ENCODE measurements around the gene CLEC4C.

Gene CLEC4C

DNA sequence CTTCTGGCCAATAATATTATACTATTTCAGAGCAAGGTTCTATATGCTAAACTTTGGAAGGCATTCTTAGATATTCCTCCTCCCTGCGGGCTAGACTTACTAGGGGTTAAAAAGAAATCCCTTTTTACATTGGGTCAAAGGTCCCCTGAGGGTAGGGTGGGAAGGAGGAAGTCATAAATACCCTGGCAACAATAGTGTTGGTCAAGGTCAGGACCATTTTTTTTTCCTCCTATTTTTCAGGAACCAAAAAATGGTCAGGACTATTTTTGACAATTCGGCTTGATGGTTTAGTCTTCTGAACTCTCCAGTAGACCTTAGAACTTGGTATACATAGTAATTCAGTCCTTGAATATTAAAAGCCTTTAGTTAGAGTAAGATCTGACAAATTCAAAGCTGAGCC, 37.5 kb upstream of the CLEC4C start:
- TF ChIP-seq TAF1 (IDR thresholded peaks at IDR 0.05; ENCODE audit: borderline replicate concordance, insufficient read depth, low read length) (no peak), SIN3A (IDR thresholded peaks at IDR 0.05; ENCODE audit: borderline replicate concordance, insufficient read depth, low read length) (no peak), FOXP2 (optimal IDR thresholded peaks at IDR 0.05; ENCODE audit: borderline replicate concordance, extremely low read depth, extremely low read length, insufficient read depth) (no peak), POLR2AphosphoS5 (IDR thresholded peaks at IDR 0.05; ENCODE audit: low read depth, low read length) (no peak)
- TF ChIP-seq, protein P1, sequence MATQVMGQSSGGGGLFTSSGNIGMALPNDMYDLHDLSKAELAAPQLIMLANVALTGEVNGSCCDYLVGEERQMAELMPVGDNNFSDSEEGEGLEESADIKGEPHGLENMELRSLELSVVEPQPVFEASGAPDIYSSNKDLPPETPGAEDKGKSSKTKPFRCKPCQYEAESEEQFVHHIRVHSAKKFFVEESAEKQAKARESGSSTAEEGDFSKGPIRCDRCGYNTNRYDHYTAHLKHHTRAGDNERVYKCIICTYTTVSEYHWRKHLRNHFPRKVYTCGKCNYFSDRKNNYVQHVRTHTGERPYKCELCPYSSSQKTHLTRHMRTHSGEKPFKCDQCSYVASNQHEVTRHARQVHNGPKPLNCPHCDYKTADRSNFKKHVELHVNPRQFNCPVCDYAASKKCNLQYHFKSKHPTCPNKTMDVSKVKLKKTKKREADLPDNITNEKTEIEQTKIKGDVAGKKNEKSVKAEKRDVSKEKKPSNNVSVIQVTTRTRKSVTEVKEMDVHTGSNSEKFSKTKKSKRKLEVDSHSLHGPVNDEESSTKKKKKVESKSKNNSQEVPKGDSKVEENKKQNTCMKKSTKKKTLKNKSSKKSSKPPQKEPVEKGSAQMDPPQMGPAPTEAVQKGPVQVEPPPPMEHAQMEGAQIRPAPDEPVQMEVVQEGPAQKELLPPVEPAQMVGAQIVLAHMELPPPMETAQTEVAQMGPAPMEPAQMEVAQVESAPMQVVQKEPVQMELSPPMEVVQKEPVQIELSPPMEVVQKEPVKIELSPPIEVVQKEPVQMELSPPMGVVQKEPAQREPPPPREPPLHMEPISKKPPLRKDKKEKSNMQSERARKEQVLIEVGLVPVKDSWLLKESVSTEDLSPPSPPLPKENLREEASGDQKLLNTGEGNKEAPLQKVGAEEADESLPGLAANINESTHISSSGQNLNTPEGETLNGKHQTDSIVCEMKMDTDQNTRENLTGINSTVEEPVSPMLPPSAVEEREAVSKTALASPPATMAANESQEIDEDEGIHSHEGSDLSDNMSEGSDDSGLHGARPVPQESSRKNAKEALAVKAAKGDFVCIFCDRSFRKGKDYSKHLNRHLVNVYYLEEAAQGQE (IDR thresholded peaks at IDR 0.05; ENCODE audit: insufficient read depth in 1 of 2, low read depth in 2 of 2, low read length in 2 of 2): no peak

DNA sequence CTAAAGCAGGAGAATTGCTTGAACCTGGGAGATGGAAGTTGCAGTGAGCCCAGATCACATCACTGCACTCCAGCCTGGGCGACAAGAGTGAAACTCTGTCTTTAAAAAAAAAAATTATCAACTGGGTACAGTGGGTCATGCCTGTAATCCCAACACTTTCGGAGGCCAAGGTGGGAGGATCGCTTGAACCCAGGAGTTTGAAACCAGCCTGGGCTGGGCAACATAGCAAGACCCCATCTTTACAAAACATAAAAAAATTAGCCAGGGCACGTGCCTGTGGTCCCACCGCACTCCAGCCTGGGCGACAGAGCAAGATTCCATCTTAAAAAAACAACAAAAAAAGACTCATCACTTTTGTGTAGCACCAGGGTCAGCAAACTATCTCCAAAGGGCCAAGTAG, 34.9 kb upstream of the CLEC4C start:
- TF ChIP-seq TAF1 (IDR thresholded peaks at IDR 0.05; ENCODE audit: borderline replicate concordance, insufficient read depth, low read length) (no peak), SIN3A (IDR thresholded peaks at IDR 0.05; ENCODE audit: borderline replicate concordance, insufficient read depth, low read length) (no peak), POLR2AphosphoS5 (IDR thresholded peaks at IDR 0.05; ENCODE audit: low read depth, low read length) (no peak), FOXP2 (optimal IDR thresholded peaks at IDR 0.05; ENCODE audit: borderline replicate concordance, extremely low read depth, extremely low read length, insufficient read depth) (no peak)
- TF ChIP-seq, protein P1 (IDR thresholded peaks at IDR 0.05; ENCODE audit: insufficient read depth in 1 of 2, low read depth in 2 of 2, low read length in 2 of 2): no peak

DNA sequence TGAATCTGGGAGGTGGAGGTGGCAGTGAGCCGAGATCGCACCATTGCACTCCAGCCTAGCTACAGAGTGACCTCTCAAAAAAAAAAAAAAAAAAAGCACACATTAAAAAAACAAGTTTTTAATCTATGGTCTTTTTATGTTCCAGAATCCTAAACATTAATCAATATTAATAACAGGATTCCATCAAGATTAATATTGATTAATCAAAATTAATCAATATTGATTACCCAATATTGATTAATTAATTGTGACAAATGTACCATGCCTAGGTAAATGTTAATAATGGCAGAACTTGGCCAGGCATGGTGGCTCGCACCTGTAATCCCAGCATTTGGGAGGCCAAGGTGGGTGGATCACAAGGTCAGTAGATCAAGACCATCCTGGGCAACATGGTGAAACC, 34.1 kb upstream of the CLEC4C start:
- TF ChIP-seq, protein P1 (IDR thresholded peaks at IDR 0.05; ENCODE audit: insufficient read depth in 1 of 2, low read depth in 2 of 2, low read length in 2 of 2): no peak
- TF ChIP-seq SIN3A (IDR thresholded peaks at IDR 0.05; ENCODE audit: borderline replicate concordance, insufficient read depth, low read length): no peak
- no peak for TF ChIP-seq TAF1 (IDR thresholded peaks at IDR 0.05; ENCODE audit: borderline replicate concordance, insufficient read depth, low read length)
- TF ChIP-seq POLR2AphosphoS5 (IDR thresholded peaks at IDR 0.05; ENCODE audit: low read depth, low read length): no peak
- TF ChIP-seq FOXP2 (optimal IDR thresholded peaks at IDR 0.05; ENCODE audit: borderline replicate concordance, extremely low read depth, extremely low read length, insufficient read depth): no peak

DNA sequence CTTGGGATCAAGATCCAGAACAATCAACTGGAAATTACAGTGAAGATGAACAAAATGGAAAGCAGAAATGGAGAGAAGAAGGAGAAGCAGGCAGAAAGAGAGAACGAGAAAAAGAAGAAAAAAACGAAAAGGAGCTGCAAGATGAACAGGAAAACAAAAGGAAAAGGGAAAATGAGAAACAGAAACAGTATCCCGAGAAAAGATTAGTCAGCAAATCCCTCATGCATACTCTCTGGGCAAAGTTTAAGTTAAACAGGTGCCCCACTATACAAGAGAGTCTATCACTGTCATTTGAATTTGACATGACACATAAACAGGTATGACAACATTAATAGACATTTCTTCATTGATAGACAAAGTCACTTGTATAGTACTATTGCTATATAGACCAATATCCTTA, 22.8 kb upstream of the CLEC4C start:
- TF ChIP-seq TAF1 (IDR thresholded peaks at IDR 0.05; ENCODE audit: borderline replicate concordance, insufficient read depth, low read length): no peak
- TF ChIP-seq, protein P1 (IDR thresholded peaks at IDR 0.05; ENCODE audit: insufficient read depth in 1 of 2, low read depth in 2 of 2, low read length in 2 of 2): no peak
- no peak for TF ChIP-seq SIN3A (IDR thresholded peaks at IDR 0.05; ENCODE audit: borderline replicate concordance, insufficient read depth, low read length)
- TF ChIP-seq FOXP2 (optimal IDR thresholded peaks at IDR 0.05; ENCODE audit: borderline replicate concordance, extremely low read depth, extremely low read length, insufficient read depth): no peak
- no peak for TF ChIP-seq POLR2AphosphoS5 (IDR thresholded peaks at IDR 0.05; ENCODE audit: low read depth, low read length)

DNA sequence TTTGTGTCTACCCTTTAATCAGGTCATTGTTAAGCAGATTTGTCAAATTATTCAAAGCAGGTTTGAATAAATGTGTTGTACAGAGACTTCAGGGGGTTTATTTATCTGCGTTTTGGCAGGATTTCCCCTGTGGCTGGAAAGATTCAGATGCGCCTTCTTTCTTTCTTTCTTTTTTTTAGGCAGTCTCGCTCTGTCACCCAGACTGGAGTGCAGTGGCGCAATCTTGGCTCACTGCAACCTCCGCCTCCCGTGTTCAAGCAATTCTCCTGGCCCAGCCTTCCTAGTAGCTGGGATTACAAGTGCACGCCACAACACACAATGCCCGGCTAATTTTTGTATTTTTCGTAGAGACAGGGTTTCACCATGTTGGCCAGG, 11.6 kb upstream of the CLEC4C start:
- no peak for TF ChIP-seq FOXP2 (optimal IDR thresholded peaks at IDR 0.05; ENCODE audit: borderline replicate concordance, extremely low read depth, extremely low read length, insufficient read depth)
- no peak for TF ChIP-seq TAF1 (IDR thresholded peaks at IDR 0.05; ENCODE audit: borderline replicate concordance, insufficient read depth, low read length)
- TF ChIP-seq, protein P1 (IDR thresholded peaks at IDR 0.05; ENCODE audit: insufficient read depth in 1 of 2, low read depth in 2 of 2, low read length in 2 of 2): no peak
- TF ChIP-seq POLR2AphosphoS5 (IDR thresholded peaks at IDR 0.05; ENCODE audit: low read depth, low read length): no peak
- no peak for TF ChIP-seq SIN3A (IDR thresholded peaks at IDR 0.05; ENCODE audit: borderline replicate concordance, insufficient read depth, low read length)
